Natural killer cell (primary cell): ENCODE data around the gene LIN54. TPM values are rescaled to one million over a fixed set of nuclear protein-coding genes. Genes with fewer than 3 reads are reported as not detected.

Experiments
- ATAC-seq, 3 donors: fragments of 150-1000 bp in 2 of 3; fragments of 200-7000 bp in 1 of 3; cut with Tn5 transposase; 1 replicate in 1 of 3; 2 replicates in 2 of 3; pipeline ENCODE4 v1.10.0; 2021; ENCODE audit warnings: mild to moderate bottlenecking in 2 of 3, moderate library complexity in 2 of 3
- DNase-seq, 2 donors: peaks; one replicate each; pipeline versions ENCODE4 v3.0.0 to v3.0.0-alpha.2; 2013 to 2021; ENCODE audit warnings: mixed read lengths in 1 of 2
- H3K27ac ChIP-seq: one replicate; pipeline ENCODE4 v1.5.1; 2013; ENCODE audit warnings: mild to moderate bottlenecking, low read length
- H3K27me3 ChIP-seq: one replicate; pipeline ENCODE4 v1.6.1; 2013; ENCODE audit warnings: low read length; ENCODE audit not compliant: control insufficient read depth, insufficient read depth
- H3K36me3 ChIP-seq: one replicate; pipeline ENCODE4 v1.6.1; 2013; ENCODE audit warnings: low read length; ENCODE audit not compliant: control insufficient read depth, insufficient read depth
- H3K4me1 ChIP-seq: one replicate; pipeline ENCODE4 v1.6.1; 2013; ENCODE audit warnings: low read length; ENCODE audit not compliant: control insufficient read depth, insufficient read depth
- H3K4me3 ChIP-seq: one replicate; pipeline ENCODE4 v1.5.1; 2013; ENCODE audit warnings: low read length
- H3K9me3 ChIP-seq: one replicate; pipeline ENCODE4 v1.6.1; 2013; ENCODE audit warnings: low read length; ENCODE audit not compliant: control insufficient read depth, insufficient read depth
- H3K27ac Mint-ChIP-seq, 2 donors: one replicate each; pipeline ENCODE4 v1.8.0; 2022; ENCODE audit warnings: mild to moderate bottlenecking in 2 of 2, mixed read lengths in 2 of 2, moderate library complexity in 1 of 2
- H3K27me3 Mint-ChIP-seq, 2 donors: one replicate each; pipeline ENCODE4 v1.8.0; 2022; ENCODE audit warnings: low read depth in 2 of 2, mixed read lengths in 2 of 2
- H3K36me3 Mint-ChIP-seq: one replicate; pipeline ENCODE4 v1.8.0; 2022; ENCODE audit warnings: mixed read lengths
- H3K4me1 Mint-ChIP-seq, 2 donors: one replicate each; pipeline ENCODE4 v1.8.0; 2022; ENCODE audit warnings: mixed read lengths in 2 of 2
- H3K4me3 Mint-ChIP-seq: one replicate; pipeline ENCODE4 v1.8.0; 2022; ENCODE audit warnings: mild to moderate bottlenecking, moderate library complexity, mixed read lengths
- H3K9me3 Mint-ChIP-seq, 2 donors: one replicate each; pipeline ENCODE4 v1.8.0; 2022; ENCODE audit warnings: mixed read lengths in 2 of 2
- WGBS: methylation state at CpG from one replicate; pipeline ENCODE4 v1.1.7; 2013; ENCODE audit warnings: missing lambda C conversion rate; ENCODE audit not compliant: insufficient coverage; 5-methylcytosine and 5-hydroxymethylcytosine counted together
- intact Hi-C: fragments of 100-400 bp; cut with micrococcal nuclease; formaldehyde crosslinking; loops from one replicate; pipeline ENCODE4 v1.14.2; 2022
- total RNA-seq, 4 donors: library from RNA; stranded (reverse); fragments of 120-200 nt in 1 of 4; gene quantifications; one replicate each; pipeline versions ENCODE4 v1.2.3 to v1.2.4, GENCODE V29; 2013 to 2022
- TF ChIP-seq, protein P1 (sequence below): fragments of 200-600 bp; IDR thresholded peaks from one replicate; pipeline ENCODE4 v1.8.0; 2022; ENCODE audit warnings: antibody characterized with exemption

LIN54 gene
- total RNA-seq, 3 donors from 2014 or later (not counting 1 experiment from before 2014, with no cell fraction given) = 16.6 to 20.1 (median 19.3) TPM

DNA sequence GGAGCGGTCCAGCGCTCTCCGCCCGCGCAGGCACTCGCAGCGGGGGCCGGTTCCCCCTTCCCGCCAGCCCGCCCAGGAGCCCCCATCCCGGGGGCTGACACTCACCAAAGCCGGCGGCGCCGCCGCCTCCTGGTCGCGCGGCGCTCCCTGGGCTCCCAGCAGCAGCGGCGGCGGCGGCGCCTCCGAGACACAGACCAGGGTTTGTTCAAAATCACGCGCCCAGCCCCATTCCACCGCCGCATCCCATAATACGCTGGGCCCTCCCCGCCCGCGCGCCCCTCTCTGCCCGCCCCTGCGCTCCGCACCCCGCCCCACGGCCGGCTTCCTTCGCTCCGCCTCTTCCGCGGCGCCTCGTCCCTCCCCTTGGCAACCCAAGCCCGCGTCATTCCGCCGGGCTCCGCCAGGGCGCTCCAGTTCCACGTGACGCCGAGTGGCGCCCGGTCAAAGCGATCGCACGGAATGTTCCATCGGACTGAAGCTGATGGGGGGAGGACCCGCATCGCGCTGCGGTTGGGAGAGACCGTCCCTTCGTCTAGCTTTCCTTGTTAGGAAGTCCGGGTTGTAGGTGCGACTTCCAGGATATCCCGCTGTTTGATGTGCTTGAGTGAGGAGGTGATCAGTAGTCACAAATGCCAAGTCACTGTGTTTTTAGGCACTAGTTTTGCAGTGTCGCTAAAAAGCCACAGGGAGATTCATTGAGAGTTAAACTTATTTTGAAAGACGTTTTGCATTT is 2.2 kb upstream of the LIN54 start:
- under 1% methylated on average over 73 of the region's 73 CpGs for WGBS
- Histone ChIP-seq H3K9me3 (no peaks in the 10 kb centered on the region), H3K4me3 (peak overlapping the region; percentile 94), H3K27me3 (no peaks in the 10 kb centered on the region), H3K4me1 (peaks cover 16% of the 10 kb centered on the region), H3K36me3 (no peaks in the 10 kb centered on the region), H3K27ac (peak overlapping the region; percentile 80)
- TF ChIP-seq, protein P1, sequence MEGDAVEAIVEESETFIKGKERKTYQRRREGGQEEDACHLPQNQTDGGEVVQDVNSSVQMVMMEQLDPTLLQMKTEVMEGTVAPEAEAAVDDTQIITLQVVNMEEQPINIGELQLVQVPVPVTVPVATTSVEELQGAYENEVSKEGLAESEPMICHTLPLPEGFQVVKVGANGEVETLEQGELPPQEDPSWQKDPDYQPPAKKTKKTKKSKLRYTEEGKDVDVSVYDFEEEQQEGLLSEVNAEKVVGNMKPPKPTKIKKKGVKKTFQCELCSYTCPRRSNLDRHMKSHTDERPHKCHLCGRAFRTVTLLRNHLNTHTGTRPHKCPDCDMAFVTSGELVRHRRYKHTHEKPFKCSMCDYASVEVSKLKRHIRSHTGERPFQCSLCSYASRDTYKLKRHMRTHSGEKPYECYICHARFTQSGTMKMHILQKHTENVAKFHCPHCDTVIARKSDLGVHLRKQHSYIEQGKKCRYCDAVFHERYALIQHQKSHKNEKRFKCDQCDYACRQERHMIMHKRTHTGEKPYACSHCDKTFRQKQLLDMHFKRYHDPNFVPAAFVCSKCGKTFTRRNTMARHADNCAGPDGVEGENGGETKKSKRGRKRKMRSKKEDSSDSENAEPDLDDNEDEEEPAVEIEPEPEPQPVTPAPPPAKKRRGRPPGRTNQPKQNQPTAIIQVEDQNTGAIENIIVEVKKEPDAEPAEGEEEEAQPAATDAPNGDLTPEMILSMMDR = peak; percentile 48
- Mint-ChIP-seq H3K27me3 (no peaks in the 10 kb centered on the region), H3K4me3 (peak overlapping the region; percentile 94), H3K4me1 (peaks cover 48 to 53% of the 10 kb centered on the region in 2 donors), H3K27ac (peak overlapping the region; percentile 98 to 100), H3K36me3 (no peaks in the 10 kb centered on the region), H3K9me3 (no peaks in the 10 kb centered on the region)
- ATAC-seq (peak; percentile 88 to 97 (median 89)), DNase-seq (peak; percentile 96 to 98)
- intact Hi-C loops = loop anchor here (1.0 to 5.0 kb wide), 8 partner anchors 21 to 638 kb away; partner anchors contain the start of genes HELQ, MRPS18C, PLAC8 and SCD5

DNA sequence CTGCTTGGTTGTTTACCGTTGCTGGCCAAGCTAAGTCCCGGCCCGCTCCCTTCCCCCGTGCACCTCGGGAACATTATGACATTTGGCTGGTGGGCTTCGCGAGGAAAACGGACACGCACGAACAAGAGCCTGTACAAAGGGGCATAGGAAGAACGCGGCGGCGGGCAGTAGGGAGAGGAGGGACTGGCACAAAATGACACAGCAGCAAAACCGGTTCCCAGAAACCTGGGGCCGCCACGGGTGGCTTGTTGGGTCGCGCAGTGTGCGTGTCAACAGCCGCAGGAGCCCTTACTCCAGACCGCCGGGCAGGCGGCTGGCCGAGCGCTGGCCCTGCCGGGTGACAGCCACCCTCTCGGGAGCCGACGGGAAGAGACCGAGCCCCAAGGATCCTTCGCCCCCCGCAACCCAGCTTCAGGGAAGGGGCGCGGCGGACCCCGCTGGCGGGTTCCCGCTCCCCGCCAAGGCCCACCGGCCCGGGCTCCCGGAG is 1.6 kb upstream of the LIN54 start:
- no peak for ATAC-seq
- no peaks in the 10 kb centered on the region for H3K9me3 ChIP-seq
- H3K27me3 ChIP-seq = no peaks in the 10 kb centered on the region
- peaks cover 21% of the 10 kb centered on the region for H3K4me1 ChIP-seq
- peak overlapping the region; percentile 99 for H3K4me3 Mint-ChIP-seq
- under 1% methylated on average over 43 of the region's 43 CpGs for WGBS
- peaks cover 54 to 59% of the 10 kb centered on the region in 2 donors for H3K4me1 Mint-ChIP-seq
- peak overlapping the region; percentile 98 to 100 for H3K27ac Mint-ChIP-seq
- DNase-seq = peak; percentile 39 to 40
- H3K4me3 ChIP-seq = peak overlapping the region; percentile 94
- H3K27me3 Mint-ChIP-seq = no peaks in the 10 kb centered on the region
- TF ChIP-seq, protein P1 = no peak
- H3K27ac ChIP-seq = peak overlapping the region; percentile 6
- H3K36me3 Mint-ChIP-seq = no peaks in the 10 kb centered on the region
- no peaks in the 10 kb centered on the region for H3K36me3 ChIP-seq
- intact Hi-C loops = loop anchor here (2.0 to 5.0 kb wide), 5 partner anchors 100 to 637 kb away; partner anchors contain the start of genes HELQ, MRPS18C, PLAC8 and SCD5
- no peaks in the 10 kb centered on the region for H3K9me3 Mint-ChIP-seq

DNA sequence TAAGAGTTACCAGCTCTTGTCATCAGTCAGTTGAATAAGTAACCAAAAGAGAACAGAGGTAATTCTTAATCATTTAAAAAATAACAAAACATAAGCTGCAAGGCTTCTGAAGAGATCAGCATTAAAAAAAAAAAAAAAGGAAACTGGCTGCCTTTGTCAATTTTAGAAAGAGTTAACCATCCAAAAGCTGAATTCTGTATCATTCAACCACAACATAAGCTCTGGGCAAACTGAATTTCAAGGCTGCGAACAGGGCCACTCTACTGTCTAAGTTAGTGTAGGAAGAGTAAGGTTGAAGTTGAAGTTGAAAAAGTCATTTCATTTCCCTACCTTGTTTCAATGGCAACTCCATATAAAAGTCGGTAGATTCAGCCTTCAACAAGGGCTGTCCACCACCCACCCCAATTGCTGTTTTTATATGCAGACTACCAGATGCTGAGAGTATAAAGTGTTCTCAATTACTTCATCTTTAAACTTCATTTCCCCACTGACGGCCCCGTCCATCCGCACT is 1.1 kb upstream of the LIN54 start:
- H3K4me1 ChIP-seq = peaks cover 24% of the 10 kb centered on the region
- no peaks in the 10 kb centered on the region for H3K36me3 ChIP-seq
- peak overlapping the region; percentile 6 for H3K27ac ChIP-seq
- H3K9me3 ChIP-seq = no peaks in the 10 kb centered on the region
- Mint-ChIP-seq H3K4me1 (peaks cover 57 to 63% of the 10 kb centered on the region in 2 donors), H3K4me3 (peak overlapping the region; percentile 99), H3K36me3 (no peaks in the 10 kb centered on the region), H3K27ac (peak overlapping the region; percentile 98 to 100), H3K27me3 (no peaks in the 10 kb centered on the region), H3K9me3 (no peaks in the 10 kb centered on the region)
- peak overlapping the region; percentile 94 for H3K4me3 ChIP-seq
- intact Hi-C loops = loop anchor here (2.0 to 5.0 kb wide), 6 partner anchors 101 to 637 kb away; partner anchors contain the start of genes HELQ, MRPS18C, PLAC8 and SCD5
- TF ChIP-seq, protein P1 = no peak
- DNase-seq (peak in 1 of 2 donors; percentile 35), ATAC-seq (no peak)
- 2% methylated on average over 3 of the region's 5 CpGs for WGBS
- H3K27me3 ChIP-seq = no peaks in the 10 kb centered on the region
